Natural killer cell treated with Interleukin-12 subunit alpha and Interleukin-12 subunit beta and Interleukin-15 and Interleukin-18, amount 100 ng/mL, for 72 hours (primary cell): ENCODE data around the gene NPC1. TPM values are rescaled to one million over a fixed set of nuclear protein-coding genes. Genes with fewer than 3 reads are reported as not detected.

Experiments used
- ATAC-seq, 2 donors: fragments of 150-1000 bp; cut with Tn5 transposase in 1 of 2; sonication (Bioruptor Pico), chemical (Tn5 transposase) in 1 of 2; 2 replicates each; pipeline ENCODE4 v1.10.0; 2021
- DNase-seq: peaks from one replicate; pipeline ENCODE4 v3.0.0; 2022; ENCODE audit warnings: low spot score
- H3K27ac Mint-ChIP-seq, 2 donors: 1 replicate in 1 of 2; 2 replicates in 1 of 2; pipeline ENCODE4 v1.8.0; 2022; ENCODE audit warnings: mixed read lengths in 2 of 2, mild to moderate bottlenecking in 1 of 2, moderate library complexity in 1 of 2
- H3K27me3 Mint-ChIP-seq, 2 donors: 1 replicate in 1 of 2; 2 replicates in 1 of 2; pipeline ENCODE4 v1.8.0; 2022; ENCODE audit warnings: mixed read lengths in 2 of 2
- H3K36me3 Mint-ChIP-seq: one replicate; pipeline ENCODE4 v1.8.0; 2022; ENCODE audit warnings: mixed read lengths
- H3K4me1 Mint-ChIP-seq, 2 donors: 1 replicate in 1 of 2; 2 replicates in 1 of 2; pipeline ENCODE4 v1.8.0; 2022; ENCODE audit warnings: low read depth in 2 of 2, mixed read lengths in 2 of 2, mild to moderate bottlenecking in 1 of 2
- H3K4me3 Mint-ChIP-seq: one replicate; pipeline ENCODE4 v1.8.0; 2022; ENCODE audit warnings: mixed read lengths
- H3K9me3 Mint-ChIP-seq: 2 replicates; pipeline ENCODE4 v1.8.0; 2022; ENCODE audit warnings: mixed read lengths
- total RNA-seq, 2 donors: library from RNA; stranded (reverse); gene quantifications; one replicate each; pipeline ENCODE4 v1.2.3, GENCODE V29; 2022

NPC1 gene
- total RNA-seq, 2 donors from 2014 or later = 87.6 to 88.3 TPM

DNA sequence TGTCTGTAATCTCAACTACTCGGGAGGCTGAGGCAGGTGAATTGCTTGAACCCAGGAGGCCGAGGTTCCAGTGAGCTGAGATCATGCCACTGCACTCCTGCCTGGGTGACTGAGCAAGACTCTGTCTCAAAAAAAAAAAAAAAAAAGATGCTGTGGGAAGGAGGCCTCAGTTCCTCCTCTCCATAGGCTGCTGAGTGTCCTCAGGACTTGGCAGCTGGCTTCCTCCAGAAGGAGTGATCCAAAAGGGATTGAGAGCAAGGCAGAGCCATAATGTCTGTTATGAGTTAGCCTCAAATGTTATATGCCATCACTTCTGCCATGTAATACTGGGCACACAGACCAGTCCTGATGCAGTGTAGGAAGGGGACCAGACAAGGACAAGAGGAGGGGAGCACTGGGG is 6.6 kb upstream of the NPC1 start:
- Mint-ChIP-seq H3K4me3 (no peak overlapping the region), H3K36me3 (no peaks in the 10 kb centered on the region), H3K27ac (peak overlapping the region; percentile 59 to 73), H3K9me3 (no peaks in the 10 kb centered on the region), H3K4me1 (peaks cover 8 to 9% of the 10 kb centered on the region in 2 donors), H3K27me3 (peaks cover 0 to 10% of the 10 kb centered on the region in 2 donors)
- DNase-seq = no peak
- no peak for ATAC-seq

DNA sequence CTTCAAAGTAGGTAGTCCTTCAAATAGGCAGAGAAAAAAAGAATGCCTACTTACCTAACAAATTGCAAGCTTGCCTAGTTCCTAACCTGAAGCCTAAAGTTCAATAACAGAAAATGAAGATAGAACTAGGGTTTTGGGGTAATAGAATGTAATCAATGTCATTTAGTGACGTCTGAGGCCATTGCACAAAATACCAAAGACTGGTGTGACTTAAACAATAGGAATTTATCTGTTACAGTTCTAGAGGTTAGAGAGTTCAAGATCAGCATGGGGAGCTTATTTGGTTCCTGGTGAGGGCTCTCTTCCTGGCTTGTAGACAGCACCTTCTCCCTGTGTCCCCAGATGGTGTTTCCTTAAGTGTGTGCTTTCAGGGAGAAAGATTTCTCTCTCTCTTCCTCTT is 4.7 kb upstream of the NPC1 start:
- H3K9me3 Mint-ChIP-seq = no peaks in the 10 kb centered on the region
- H3K4me1 Mint-ChIP-seq = peaks cover 14 to 16% of the 10 kb centered on the region in 2 donors
- H3K27ac Mint-ChIP-seq = no peak overlapping the region
- DNase-seq = no peak
- ATAC-seq = no peak
- no peaks in the 10 kb centered on the region for H3K36me3 Mint-ChIP-seq
- H3K27me3 Mint-ChIP-seq = peaks cover 0 to 2% of the 10 kb centered on the region in 2 donors
- no peak overlapping the region for H3K4me3 Mint-ChIP-seq

DNA sequence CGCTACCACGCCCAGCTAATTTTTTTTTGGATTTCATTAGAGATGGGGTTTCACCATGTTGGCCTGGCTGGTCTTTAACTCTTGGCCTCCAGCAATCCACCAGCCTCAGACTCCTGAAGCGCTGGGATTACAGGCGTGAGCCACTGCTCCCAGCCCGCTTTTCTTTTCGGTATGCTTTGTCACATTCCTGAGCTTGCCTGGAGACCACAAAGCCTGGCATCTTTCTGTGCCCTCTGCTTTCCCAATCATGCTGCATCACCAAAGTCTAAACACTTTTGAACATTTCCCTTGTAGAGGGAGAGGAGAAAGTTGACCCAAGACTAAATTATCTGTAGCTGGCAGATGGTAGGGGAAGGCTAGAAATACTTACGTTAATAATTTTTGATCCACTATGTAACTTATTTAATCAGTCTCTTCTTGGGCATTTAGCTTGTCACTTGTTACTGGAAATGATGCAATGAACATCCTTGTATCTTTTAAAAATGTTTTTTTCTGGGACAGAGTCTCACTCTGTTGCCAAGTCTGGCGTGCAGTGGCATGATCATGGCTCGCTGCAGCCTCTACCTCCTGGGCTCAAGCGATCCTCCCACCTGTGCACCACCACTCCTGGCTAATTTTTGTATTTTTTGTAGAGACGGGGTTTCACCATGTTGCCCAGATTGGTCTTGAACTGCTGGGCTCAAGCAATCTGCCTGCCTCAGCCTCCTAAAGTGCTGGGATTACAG is 2.7 kb upstream of the NPC1 start:
- ATAC-seq (no peak), DNase-seq (no peak)
- Mint-ChIP-seq H3K27ac (no peak overlapping the region), H3K36me3 (peaks cover 5% of the 10 kb centered on the region), H3K4me1 (peaks cover 19 to 26% of the 10 kb centered on the region in 2 donors), H3K9me3 (no peaks in the 10 kb centered on the region), H3K4me3 (no peak overlapping the region), H3K27me3 (peaks cover 0 to 2% of the 10 kb centered on the region in 2 donors)

DNA sequence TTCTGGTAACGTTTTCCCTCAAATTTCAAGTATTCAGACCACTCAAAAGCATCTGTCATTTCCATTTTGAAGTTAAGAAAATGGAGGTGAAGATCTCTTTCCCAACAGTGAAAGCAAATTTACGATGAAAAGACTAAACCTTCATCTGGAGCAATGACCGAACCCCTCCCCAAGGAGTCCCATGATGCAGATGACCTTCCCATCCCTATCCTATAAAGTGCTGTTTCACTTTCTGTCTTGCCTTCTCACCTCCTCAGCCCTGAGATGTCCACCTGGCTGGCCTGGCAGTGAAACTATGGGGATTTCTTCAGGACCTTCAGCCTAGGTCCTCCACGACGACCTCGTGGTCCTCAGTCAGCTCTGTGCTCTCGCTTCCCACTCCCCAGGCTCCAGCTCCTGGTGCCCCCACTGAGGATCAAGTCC is 925 bp upstream of the NPC1 start:
- DNase-seq (no peak), ATAC-seq (no peak)
- peaks cover 21 to 30% of the 10 kb centered on the region in 2 donors for H3K4me1 Mint-ChIP-seq
- no peaks in the 10 kb centered on the region for H3K9me3 Mint-ChIP-seq
- H3K36me3 Mint-ChIP-seq = peaks cover 5% of the 10 kb centered on the region
- H3K27me3 Mint-ChIP-seq = no peaks in the 10 kb centered on the region
- H3K4me3 Mint-ChIP-seq = peak overlapping the region; percentile 97
- peak overlapping the region; percentile 87 to 97 for H3K27ac Mint-ChIP-seq

DNA sequence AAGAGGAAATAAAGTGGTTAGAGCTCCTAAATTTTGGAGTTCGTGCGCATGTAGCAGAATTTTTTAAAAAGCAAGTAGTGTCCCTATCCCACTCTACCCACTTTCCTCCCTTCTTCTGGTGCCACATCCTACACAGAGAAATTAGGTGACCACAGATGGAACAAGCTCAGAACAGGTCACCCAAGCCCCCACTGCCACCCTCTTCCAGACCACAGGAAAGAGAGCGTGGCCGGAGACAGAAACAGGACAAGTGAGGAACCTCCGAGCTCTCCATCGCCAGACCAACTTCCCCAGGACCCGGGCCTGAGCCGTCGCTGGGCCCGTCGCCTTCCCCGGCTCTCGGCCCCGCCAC is 433 bp downstream of the NPC1 start:
- H3K9me3 Mint-ChIP-seq = no peaks in the 10 kb centered on the region
- H3K4me1 Mint-ChIP-seq = peaks cover 33 to 44% of the 10 kb centered on the region in 2 donors
- DNase-seq (no peak), ATAC-seq (no peak)
- peak overlapping the region; percentile 97 for H3K4me3 Mint-ChIP-seq
- peak overlapping the region; percentile 87 to 97 for H3K27ac Mint-ChIP-seq
- peaks cover 5% of the 10 kb centered on the region for H3K36me3 Mint-ChIP-seq
- no peaks in the 10 kb centered on the region for H3K27me3 Mint-ChIP-seq

DNA sequence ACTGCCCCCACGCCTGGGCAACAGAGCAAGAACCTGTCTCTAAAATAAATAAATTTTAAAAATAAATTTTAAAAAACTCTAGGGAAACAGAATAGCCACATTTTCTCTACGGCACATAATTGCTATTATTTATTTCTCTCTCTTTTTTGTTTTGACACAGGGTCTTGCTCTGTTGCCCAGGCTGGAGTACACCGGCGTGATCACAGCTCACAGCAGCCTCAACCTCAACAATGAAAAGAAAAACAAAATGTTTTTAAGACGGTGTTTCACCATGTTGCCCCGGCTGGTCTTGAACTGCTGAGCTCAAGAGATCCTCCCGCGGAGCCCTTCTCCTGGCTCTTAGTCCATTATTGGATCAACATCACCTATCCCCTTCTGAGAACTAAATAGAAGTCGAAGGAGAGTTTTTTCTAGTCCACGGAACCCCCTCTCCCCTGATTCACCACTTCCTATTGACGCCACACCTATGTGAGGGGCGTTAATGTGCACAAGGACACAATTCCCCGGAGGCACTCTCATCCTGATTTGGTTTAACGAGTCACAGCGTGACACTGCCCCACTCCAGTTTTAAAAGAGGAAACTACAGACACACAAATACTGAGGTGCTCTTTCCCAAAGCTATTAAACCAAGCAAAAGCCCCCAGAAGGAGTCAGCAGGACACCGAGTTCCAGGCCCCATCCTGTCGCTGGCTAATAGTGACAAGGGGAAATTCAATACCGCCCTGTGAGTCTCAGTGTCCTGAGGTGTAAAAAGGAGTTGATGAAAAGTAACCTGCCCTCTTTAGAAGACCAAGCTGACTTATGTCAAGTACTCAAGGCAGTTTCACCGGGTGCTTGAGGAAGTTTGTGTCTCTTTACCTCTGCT is 1.1 kb downstream of the NPC1 start:
- peak overlapping the region; percentile 97 for H3K4me3 Mint-ChIP-seq
- peaks cover 5% of the 10 kb centered on the region for H3K36me3 Mint-ChIP-seq
- ATAC-seq (no peak), DNase-seq (peak; percentile 70)
- H3K27me3 Mint-ChIP-seq = no peaks in the 10 kb centered on the region
- H3K27ac Mint-ChIP-seq = peak overlapping the region; percentile 87 to 97
- peaks cover 39 to 50% of the 10 kb centered on the region in 2 donors for H3K4me1 Mint-ChIP-seq
- H3K9me3 Mint-ChIP-seq = no peaks in the 10 kb centered on the region

DNA sequence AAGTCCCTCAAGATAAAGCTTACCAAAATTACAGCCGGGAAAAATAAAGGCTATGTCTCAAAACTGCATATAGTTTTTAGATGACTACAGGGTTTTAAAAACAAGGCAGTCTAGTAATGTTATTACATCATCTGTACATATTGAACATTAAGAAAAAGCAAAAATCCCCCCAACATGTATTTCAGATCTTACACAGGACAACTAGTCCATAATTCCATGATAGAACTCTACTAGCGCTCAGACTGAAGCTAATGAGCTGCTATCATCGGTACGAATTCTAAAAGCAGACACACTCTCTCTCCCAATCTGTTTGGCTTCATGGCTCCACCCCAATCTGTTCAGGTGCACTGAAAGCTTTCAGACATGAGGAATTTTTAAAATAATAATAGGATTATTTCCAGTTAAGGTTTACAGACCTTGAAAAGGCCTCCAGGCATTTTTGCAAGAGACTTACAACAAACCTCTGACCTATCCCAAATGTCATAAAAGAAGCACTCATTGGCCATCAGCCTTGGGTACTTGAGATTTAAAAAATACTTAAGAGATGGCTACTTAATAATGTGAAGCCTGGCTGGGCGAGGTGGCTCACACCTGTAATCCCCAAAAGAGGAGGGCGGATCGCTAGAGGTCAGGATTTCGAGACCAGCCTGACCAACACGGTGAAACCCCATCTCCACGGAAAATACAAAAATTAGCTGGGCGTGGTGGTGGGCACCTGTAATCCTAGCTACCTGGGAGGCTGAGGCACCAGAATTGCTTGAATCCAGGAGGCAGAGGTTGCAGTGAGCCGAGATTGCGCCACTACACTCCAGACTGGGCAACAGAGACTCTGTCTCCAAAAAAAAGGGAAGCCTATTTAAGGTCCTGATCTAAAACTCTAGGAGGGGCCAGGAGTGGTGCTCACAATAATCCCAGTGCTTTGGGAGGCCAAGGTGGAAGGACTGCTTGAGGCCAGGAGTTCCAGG is 2.0 kb downstream of the NPC1 start:
- Mint-ChIP-seq H3K27ac (peak overlapping the region; percentile 87 to 97), H3K36me3 (peaks cover 5% of the 10 kb centered on the region), H3K4me1 (peaks cover 46 to 58% of the 10 kb centered on the region in 2 donors), H3K27me3 (no peaks in the 10 kb centered on the region), H3K4me3 (peak overlapping the region; percentile 97), H3K9me3 (no peaks in the 10 kb centered on the region)
- no peak for ATAC-seq
- DNase-seq = no peak

DNA sequence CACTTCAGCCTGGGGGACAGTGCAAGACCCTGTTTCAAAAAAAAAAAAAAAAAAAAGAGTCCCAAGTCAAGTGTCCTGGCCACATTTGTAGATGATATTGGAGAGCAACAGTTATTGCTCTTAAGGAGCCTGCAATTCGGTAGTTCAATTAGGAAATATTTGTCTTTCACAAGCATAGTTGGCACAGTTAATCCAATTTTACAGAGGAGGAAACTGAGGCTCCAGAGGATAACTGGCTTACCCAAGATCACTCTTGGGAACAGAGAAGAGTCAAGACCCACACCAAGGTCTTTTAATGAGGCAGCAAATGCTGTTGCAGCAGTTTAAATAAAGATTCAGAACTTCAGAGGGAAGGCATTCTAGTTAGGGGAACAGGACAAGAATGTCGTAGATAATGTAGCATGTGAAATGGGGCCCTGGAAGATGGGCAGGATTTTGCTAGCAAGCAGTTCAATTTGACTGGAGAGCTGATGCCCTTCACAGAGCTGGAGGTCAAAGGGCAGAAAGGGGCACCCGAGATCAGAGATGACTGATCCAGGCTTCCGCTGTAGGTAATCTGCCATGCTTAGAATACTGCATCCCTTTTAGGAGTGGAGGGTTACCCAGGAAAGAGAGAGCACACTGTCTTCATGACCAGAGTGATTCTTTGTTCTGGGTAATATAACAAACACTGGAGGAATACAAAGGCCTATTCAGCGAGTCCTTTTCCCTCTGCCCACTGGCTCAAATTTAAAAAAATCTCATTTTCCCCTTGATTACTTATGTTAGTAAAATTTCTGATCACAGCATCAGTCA is 3.0 kb downstream of the NPC1 start:
- H3K36me3 Mint-ChIP-seq = peaks cover 15% of the 10 kb centered on the region
- peak overlapping the region; percentile 97 for H3K4me3 Mint-ChIP-seq

DNA sequence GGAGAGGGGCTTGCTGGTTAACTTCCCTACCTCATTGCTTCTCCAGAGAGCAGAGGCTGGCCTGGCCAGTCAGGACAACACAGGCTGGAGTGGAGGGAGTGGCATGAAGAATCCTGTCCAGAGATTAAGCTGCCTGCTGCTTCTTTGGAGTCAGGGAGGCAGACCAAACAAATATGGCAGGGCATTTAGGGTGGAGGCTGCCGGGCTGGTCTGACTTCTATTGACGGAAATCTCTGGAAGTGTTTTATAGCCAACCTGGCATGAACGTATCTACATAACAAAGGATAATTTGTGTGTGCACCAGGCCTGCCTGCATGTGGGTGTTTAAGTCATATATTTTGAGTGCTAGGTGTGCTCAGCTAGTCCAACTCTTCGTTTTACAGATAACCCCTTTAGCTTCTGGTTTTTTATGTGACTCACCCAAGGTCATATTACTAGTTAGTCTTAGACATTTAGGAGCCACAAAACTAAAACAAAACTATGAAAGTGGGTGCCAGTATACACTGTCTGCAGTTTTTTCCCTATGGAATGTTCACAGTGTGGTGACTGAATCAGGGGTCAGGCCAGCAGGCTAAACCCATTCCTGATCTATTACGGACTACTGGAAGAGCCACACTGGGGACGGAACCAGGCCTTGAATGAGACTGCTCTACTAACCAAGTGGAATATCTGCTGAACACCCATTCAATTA is 5.5 kb downstream of the NPC1 start:
- Mint-ChIP-seq H3K36me3 (peaks cover 21% of the 10 kb centered on the region), H3K4me1 (peaks cover 58 to 69% of the 10 kb centered on the region in 2 donors), H3K9me3 (no peaks in the 10 kb centered on the region), H3K4me3 (peak overlapping the region; percentile 47), H3K27ac (peak overlapping the region; percentile 69 to 72), H3K27me3 (no peaks in the 10 kb centered on the region)
- ATAC-seq = no peak
- DNase-seq = no peak

More for the DNA sequence above, 3.0 kb downstream of the NPC1 start:
- Mint-ChIP-seq H3K27me3 (no peaks in the 10 kb centered on the region), H3K27ac (peak overlapping the region; percentile 68 to 97), H3K9me3 (no peaks in the 10 kb centered on the region), H3K4me1 (peaks cover 56 to 68% of the 10 kb centered on the region in 2 donors)
- DNase-seq (no peak), ATAC-seq (no peak)

DNA sequence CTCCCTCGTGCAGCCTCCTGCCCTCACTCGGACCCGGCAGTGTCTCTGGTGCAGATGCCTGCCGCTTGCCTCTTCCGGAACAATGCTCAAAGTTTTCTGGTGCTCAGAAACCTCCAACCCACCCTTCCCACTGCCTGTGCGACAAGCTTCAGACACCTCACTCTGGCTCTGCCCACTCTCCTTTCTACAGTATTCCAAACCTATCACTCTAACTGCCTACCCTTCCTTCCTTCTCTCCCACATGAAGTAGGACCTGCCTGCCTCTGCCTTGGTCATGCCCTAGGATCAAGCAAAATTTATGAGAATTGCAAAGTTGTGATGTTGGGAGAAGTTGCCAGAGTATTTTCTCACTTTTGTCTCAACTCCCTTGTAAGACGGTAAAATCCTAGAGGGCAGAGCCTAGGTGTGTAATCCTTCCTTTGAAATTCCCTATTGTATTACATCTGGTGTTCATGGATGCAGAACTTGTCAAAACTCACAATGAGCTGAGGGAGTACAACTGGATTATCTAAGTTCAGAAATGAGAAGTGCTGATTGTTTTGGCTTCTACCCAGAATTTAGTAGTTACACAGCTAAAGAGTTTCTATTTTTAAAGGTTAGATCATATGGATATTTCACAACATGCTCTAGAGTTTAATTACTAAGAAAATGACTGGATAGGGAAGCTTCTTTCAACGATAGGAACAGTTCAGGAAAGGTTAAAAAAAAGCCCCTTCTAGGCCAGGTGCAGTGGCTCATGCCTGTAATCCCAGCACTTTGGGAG is 7.2 kb downstream of the NPC1 start:
- Mint-ChIP-seq H3K9me3 (no peaks in the 10 kb centered on the region), H3K4me1 (peaks cover 65 to 72% of the 10 kb centered on the region in 2 donors), H3K36me3 (peaks cover 15% of the 10 kb centered on the region), H3K27ac (peak overlapping the region; percentile 67 to 69), H3K4me3 (peak overlapping the region; percentile 52), H3K27me3 (no peaks in the 10 kb centered on the region)
- DNase-seq = no peak
- ATAC-seq = no peak

DNA sequence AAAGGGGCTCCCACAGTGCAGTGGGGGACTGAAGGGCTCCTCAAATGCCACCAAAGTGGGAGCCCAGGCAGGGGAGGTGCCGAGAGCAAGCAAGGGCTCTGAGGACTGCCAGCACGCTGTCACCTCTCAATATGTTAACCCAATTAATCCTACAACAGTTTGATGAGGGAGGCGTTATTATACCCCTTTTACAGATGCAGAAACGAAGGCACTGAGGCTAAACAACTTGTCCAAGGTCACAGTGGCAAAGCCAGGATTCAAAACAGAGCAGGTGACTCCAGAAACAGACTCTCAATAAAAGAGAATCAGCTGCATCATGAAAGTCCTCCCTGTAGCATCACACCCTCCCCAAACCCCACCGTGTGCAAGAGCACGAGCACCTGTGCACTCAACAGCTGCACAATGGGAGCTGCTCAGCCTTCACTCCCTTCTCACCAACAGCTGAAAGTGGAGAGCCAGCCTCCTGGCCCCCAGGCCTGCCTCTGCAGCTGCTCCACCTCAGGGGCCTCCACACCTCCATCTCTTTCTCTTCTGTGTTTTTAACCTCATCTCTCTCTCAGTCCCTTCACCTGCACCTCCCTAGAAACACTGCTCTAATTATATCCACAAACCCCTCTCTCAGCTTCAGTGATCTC is 8.1 kb downstream of the NPC1 start:
- DNase-seq (no peak), ATAC-seq (no peak)
- H3K27me3 Mint-ChIP-seq = no peaks in the 10 kb centered on the region
- H3K27ac Mint-ChIP-seq = peak overlapping the region; percentile 67 to 69
- no peaks in the 10 kb centered on the region for H3K9me3 Mint-ChIP-seq
- peak overlapping the region; percentile 52 for H3K4me3 Mint-ChIP-seq
- peaks cover 15% of the 10 kb centered on the region for H3K36me3 Mint-ChIP-seq
- peaks cover 66 to 73% of the 10 kb centered on the region in 2 donors for H3K4me1 Mint-ChIP-seq
